Measurements from ENCODE around the gene TIMM23B.
"Not testable (repeated sequence)": the region's sequence is repeated elsewhere in the genome, so short reads cannot be mapped to it uniquely, and the experiment has no call there.

TIMM23B gene

DNA sequence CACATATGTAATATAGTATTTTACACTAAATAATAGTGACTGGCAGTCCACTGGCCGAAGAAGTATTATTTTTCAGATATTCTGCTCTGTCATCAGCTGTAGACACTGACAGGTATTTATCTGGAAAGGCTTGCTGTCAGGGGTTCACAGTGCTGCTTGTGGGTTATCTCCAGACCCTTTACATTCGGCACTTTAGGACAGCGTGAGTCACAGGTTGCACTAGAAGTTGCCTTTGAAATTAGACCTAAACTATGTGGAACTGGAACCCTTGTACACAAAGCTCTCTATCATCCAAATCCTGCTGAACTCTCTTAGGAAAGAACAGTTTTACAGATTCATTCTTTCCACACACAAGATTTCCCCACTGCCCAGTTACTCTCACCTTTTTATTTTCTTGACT is 30.2 kb downstream of the TIMM23B start:
- not testable (repeated sequence) for DNase-seq (ENCODE audit: low read depth in 1 of 2, low spot score in 1 of 2)

DNA sequence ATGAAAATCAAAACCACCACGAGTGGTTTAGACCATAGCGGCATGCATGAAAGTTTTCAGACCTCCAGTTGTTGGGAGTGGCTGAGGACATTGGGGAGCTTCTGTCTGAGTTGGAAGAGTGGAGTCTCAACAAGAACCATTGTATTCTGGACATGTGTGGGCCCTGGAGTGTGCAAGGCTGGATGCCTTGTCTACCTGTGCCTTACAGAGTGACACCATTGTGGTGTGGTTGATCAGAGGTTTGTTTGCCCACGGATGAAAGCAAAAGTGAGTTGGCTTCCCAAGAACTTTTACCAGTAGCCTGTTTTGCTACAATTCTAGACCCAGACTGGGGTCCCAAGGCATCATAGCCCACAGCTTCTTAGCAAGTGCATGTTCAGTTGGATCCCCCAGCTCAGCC is 35.9 kb downstream of the TIMM23B start:
- not testable (repeated sequence) for DNase-seq (ENCODE audit: low read depth in 1 of 2, low spot score in 1 of 2)

DNA sequence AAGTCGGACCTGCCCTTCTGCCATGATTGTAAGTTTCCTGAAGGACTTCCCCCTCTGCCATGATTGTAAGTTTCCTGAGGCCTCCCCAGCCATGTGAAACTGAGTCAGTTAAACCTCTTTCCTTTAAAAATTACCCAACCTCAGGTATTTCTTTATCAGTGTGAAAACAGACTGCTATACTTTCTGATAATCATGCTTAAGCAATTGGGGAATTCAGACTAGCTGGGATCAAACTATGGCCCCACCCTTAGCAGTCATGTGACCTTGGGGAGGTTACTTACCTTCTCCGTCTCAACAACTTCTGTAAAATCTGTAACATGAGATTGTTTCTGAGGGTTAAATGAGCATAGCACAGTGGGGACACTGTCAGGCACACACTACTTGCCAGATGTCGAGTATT is 45.4 kb downstream of the TIMM23B start:
- not testable (repeated sequence) for DNase-seq (ENCODE audit: low read depth in 1 of 2, low spot score in 1 of 2)

- DNase-seq (ENCODE audit: low read depth in 1 of 2, low spot score in 1 of 2): not testable (repeated sequence)
Measured at GRCh38 chr10:49988376-49988775, 46.5 kb downstream of the TIMM23B start, which contains the start of gene AGAP6. Gene AGAP6, plus strand, starts transcription at chr10:49988406. Its CDS starts 310 bp downstream, at chr10:49988716.

DNA sequence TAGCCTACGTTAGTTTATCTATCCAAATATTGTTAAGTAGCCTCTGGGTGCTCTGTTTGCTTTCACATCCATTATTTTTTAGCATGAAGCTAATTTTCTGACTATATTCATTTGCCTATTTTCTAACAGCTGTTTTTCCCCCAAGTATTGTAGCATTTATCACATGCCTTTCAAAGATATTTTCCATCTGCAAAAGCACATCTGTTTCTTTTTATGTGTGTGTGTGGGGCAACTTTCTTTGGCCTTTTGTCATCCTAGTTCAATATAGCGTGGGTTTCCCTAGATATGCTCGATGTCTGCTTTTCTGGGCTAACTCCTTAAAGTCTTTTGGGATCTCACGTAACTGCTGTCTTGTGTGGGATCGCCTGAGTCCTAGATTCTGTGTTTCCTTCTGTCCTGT is 53.5 kb downstream of the TIMM23B start:
- DNase-seq (ENCODE audit: low read depth in 1 of 2, low spot score in 1 of 2): not testable (repeated sequence)

- DNase-seq (ENCODE audit: low read depth in 1 of 2, low spot score in 1 of 2): not testable (repeated sequence)
Measured at GRCh38 chr10:50014024-50014423, 72.2 kb downstream of the TIMM23B start.

GRCh38 chr10:50015596-50016220 is 73.9 kb downstream of the TIMM23B start:
- not testable (repeated sequence) for DNase-seq (ENCODE audit: low read depth in 1 of 2, low spot score in 1 of 2)

DNA sequence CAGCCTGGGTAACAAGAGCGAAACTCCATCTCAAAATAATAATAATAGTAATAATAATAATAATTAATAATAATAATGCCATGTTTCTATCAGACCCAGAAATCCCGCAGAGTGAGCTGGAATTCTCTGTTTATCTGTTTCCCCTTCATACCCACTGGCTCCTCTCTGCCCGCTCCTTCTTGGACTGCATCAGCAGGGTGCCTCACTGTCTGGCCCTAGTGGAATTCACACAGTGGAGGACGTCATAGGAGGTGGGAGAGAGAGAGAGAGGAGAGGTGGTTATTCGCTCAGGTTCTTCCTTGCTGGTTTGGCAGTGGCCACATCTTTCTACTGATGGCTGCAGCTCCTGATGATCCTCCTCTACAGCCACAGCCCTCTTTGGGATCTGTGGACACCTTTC is 75.1 kb downstream of the TIMM23B start:
- not testable (repeated sequence) for DNase-seq (ENCODE audit: low read depth in 1 of 2, low spot score in 1 of 2)

DNA sequence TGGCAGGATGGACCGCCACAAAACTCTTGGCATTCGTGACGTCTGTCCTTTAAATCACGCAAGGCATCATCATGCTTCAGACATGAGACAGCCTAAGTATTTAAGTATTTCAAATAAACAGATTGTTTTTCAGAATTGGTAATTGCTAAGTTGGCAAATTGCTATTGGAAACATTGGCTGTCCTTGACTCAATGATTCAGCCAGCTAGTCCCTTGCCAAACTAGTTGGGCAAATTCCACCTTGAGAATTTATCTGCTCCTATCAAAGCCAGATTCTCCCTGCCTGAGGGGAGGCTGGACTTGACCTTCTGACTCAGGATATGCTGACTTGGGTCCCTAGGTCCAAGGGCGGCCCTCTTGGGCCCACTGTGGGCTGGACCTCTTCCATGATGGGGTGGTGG is 75.8 kb downstream of the TIMM23B start:
- not testable (repeated sequence) for DNase-seq (ENCODE audit: low read depth in 1 of 2, low spot score in 1 of 2)

- not testable (repeated sequence) for DNase-seq (ENCODE audit: low read depth in 1 of 2, low spot score in 1 of 2)
Measured at GRCh38 chr10:50019279-50019678, 77.4 kb downstream of the TIMM23B start.

DNA sequence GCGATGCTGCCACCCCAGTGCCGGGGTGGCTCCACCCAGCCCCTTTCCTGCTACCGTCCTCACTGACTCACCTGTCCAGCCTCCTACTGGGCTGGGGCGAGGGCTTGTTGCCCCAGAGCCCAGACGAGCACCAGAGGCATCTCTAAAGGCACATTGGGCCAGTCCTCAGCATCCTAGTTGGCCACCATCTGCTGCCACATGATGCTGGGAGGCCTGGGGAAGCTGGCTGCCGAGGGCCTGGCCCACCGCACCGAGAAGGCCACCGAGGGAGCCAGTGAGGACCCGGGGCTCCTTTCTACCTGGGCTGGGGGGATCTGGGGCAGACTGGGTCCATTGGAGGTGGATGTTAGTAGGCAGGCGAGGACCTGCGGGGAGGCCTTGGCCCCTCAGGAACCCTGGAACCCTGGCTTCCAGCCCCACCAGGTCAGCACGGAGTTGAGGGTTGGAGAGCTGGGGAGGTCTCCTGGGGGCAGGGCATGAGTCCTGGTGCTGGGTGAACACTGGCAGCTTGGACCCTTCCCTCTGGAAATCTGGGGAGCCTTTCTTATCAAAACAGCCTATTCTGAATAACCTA is 78.7 kb downstream of the TIMM23B start:
- DNase-seq (ENCODE audit: low read depth in 1 of 2, low spot score in 1 of 2): not testable (repeated sequence)

DNA sequence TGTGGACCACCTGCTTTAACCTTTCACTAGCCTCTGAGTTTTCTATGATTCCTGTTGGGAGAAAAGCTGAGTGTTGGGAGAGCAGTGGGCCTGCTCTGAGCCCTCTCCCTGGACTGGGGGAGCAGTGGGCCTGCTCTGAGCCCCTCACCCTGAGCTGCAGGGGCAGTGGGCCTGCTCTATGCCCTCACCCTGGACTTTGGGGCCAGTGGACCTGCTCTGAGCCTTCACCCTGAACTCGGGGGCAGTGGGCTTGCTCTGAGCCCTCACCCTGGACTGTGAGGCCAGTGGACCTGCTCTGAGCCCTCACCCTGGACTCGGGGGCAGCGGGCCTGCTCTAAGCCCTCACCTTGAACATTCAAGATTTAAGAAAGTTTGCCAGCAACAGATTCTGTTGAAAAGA is 79.8 kb downstream of the TIMM23B start:
- DNase-seq (ENCODE audit: low read depth in 1 of 2, low spot score in 1 of 2): no peak
